Measurements from ENCODE around the gene SDC3.

The SDC3 gene

GRCh38 chr1:30908316-30908695 is 252 bp downstream of the SDC3 start:
- no peak for DNase-seq (ENCODE audit: low read depth)
- H3K4me3 ChIP-seq (ENCODE audit: low read depth, low read length) = peak overlapping the region; percentile 62
- TF ChIP-seq CTCF (conservative IDR thresholded peaks at IDR 0.05; ENCODE audit: low read depth, low read length) = no peak

GRCh38 chr1:30907481-30908315 is 860 bp downstream of the SDC3 start:
- no peak for TF ChIP-seq CTCF (conservative IDR thresholded peaks at IDR 0.05; ENCODE audit: low read depth, low read length)
- peak overlapping the region; percentile 62 for H3K4me3 ChIP-seq (ENCODE audit: low read depth, low read length)
- no peak for DNase-seq (ENCODE audit: low read depth)

GRCh38 chr1:30906631-30907441 is 1.7 kb downstream of the SDC3 start:
- H3K4me3 ChIP-seq (ENCODE audit: low read depth, low read length) = peak overlapping the region; percentile 62
- DNase-seq (ENCODE audit: low read depth) = no peak
- no peak for TF ChIP-seq CTCF (conservative IDR thresholded peaks at IDR 0.05; ENCODE audit: low read depth, low read length)

- no peak overlapping the region for H3K4me3 ChIP-seq (ENCODE audit: low read depth, low read length)
- no peak for DNase-seq (ENCODE audit: low read depth)
These were observed 2.5 kb downstream of the SDC3 start for GRCh38 chr1:30905916-30906620.

GRCh38 chr1:30905403-30905802 is 3.2 kb downstream of the SDC3 start:
- H3K4me3 ChIP-seq (ENCODE audit: low read depth, low read length) = no peak overlapping the region
- DNase-seq (ENCODE audit: low read depth) = no peak
- no peak for TF ChIP-seq CTCF (conservative IDR thresholded peaks at IDR 0.05; ENCODE audit: low read depth, low read length)

More at GRCh38 chr1:30905916-30906620, 2.5 kb downstream of the SDC3 start:
- TF ChIP-seq CTCF (conservative IDR thresholded peaks at IDR 0.05; ENCODE audit: low read depth, low read length) = no peak

- TF ChIP-seq CTCF (conservative IDR thresholded peaks at IDR 0.05; ENCODE audit: low read depth, low read length) = no peak
- DNase-seq (ENCODE audit: low read depth) = no peak
- H3K4me3 ChIP-seq (ENCODE audit: low read depth, low read length) = no peak overlapping the region
These were observed 3.6 kb downstream of the SDC3 start for GRCh38 chr1:30904962-30905335.
